ENCODE data around the gene MOCOS.

- no peak for TF ChIP-seq CTCF (conservative IDR thresholded peaks at IDR 0.05 in 1 of 2, IDR thresholded peaks at IDR 0.05 in 1 of 2; ENCODE audit: extremely low read depth in 1 of 2, insufficient read depth in 1 of 2, low read depth in 1 of 2, low read length in 2 of 2)
- no peak for TF ChIP-seq EZH2 (IDR thresholded peaks at IDR 0.05; ENCODE audit: borderline replicate concordance, low read length)
These were observed 19.5 kb upstream of the MOCOS start for GRCh38 chr18:36167692-36168218.

All from mammary epithelial cell (primary cell).